Mucosa of descending colon (tissue), 3 donors: ENCODE results near the gene TAMALIN. TPM values are rescaled to one million over a fixed set of nuclear protein-coding genes. Genes with fewer than 3 reads are reported as not detected.

Experiments used
- ATAC-seq: fragments of 200-7000 bp; cut with Tn5 transposase; one replicate; pipeline ENCODE4 v1.9.1; 2020; ENCODE audit warnings: mild to moderate bottlenecking, moderate library complexity
- DNase-seq, 3 donors: peaks; one replicate each; pipeline ENCODE4 v3.0.0-alpha.2; 2020
- H3K36me3 ChIP-seq: fragments of 200-600 bp; one replicate; pipeline ENCODE4 v1.8.0; 2021; ENCODE audit warnings: low read depth, mild to moderate bottlenecking
- H3K4me1 ChIP-seq: fragments of 200-600 bp; one replicate; pipeline ENCODE4 v1.8.0; 2021; ENCODE audit warnings: low read depth, mild to moderate bottlenecking
- H3K4me3 ChIP-seq: fragments of 200-600 bp; one replicate; pipeline ENCODE4 v1.8.0; 2021; ENCODE audit warnings: mild to moderate bottlenecking
- H3K9me3 ChIP-seq: fragments of 200-600 bp; one replicate; pipeline ENCODE4 v1.8.0; 2021; ENCODE audit warnings: mild to moderate bottlenecking
- intact Hi-C, 2 donors: fragments of 100-400 bp; cut with DNase I in 1 of 2; cut with micrococcal nuclease in 1 of 2; formaldehyde crosslinking; loops; one replicate each; pipeline versions ENCODE4 v1.11.0 to v1.11.1; 2022; cut with DNase I, micrococcal nuclease
- total RNA-seq, 3 donors: library from RNA; stranded (reverse); fragmentation: NEBNext Ultra II Directional in 2 of 3; extraction: Animal tissue kit (Norgen Biotek cat#: 25700) in 2 of 3; gene quantifications; one replicate each; pipeline versions ENCODE4 v1.2.1 to v1.2.4, GENCODE V29; 2021 to 2023
- TF ChIP-seq, protein P1 (sequence below): fragments of 200-600 bp; IDR thresholded peaks from one replicate; pipeline ENCODE4 v1.8.0; 2022; ENCODE audit warnings: antibody characterized with exemption, mild to moderate bottlenecking
- donor health status: DM: no; HTN: no; CAD: no; lungs with moderate emphysema.
- donor health status: DM: no; HTN: no; CAD: no.
- donor health status: DM: no; HTN: yes; CAD: no.

The TAMALIN gene
- total RNA-seq, 3 donors from 2014 or later: 9.4 to 19.6 (median 13.8) TPM

GRCh38 chr12:52035190-52035589 is 28.4 kb downstream of the TAMALIN start:
- H3K36me3 ChIP-seq: no peaks in the 10 kb centered on the region
- DNase-seq: no peak
- no peaks in the 10 kb centered on the region for H3K9me3 ChIP-seq
- intact Hi-C loops: no loop called here
- no peak overlapping the region for H3K4me3 ChIP-seq
- peaks cover 23% of the 10 kb centered on the region for H3K4me1 ChIP-seq
- no peak for ATAC-seq
- TF ChIP-seq, protein P1, sequence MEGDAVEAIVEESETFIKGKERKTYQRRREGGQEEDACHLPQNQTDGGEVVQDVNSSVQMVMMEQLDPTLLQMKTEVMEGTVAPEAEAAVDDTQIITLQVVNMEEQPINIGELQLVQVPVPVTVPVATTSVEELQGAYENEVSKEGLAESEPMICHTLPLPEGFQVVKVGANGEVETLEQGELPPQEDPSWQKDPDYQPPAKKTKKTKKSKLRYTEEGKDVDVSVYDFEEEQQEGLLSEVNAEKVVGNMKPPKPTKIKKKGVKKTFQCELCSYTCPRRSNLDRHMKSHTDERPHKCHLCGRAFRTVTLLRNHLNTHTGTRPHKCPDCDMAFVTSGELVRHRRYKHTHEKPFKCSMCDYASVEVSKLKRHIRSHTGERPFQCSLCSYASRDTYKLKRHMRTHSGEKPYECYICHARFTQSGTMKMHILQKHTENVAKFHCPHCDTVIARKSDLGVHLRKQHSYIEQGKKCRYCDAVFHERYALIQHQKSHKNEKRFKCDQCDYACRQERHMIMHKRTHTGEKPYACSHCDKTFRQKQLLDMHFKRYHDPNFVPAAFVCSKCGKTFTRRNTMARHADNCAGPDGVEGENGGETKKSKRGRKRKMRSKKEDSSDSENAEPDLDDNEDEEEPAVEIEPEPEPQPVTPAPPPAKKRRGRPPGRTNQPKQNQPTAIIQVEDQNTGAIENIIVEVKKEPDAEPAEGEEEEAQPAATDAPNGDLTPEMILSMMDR: no peak

DNA sequence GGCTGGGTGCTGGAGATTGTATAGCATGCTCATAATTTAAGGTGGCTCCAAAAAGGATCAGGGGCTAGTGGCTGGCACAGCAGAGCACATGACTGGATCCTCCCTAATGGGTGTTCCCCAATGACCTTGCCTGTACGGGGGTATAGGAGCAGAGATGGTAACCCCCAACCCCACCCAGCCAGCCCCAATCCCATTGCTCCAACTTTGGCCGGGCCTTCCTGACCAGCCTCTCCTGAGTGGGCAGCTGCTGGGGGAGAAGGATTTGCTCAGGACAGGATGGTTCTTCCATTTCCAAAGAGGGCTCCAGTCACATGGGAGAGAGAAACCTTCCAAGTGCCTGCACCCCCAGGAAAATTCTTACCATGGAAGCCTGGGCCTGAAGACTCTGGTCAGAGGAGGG is 29.2 kb downstream of the TAMALIN start:
- DNase-seq (no peak), ATAC-seq (no peak)
- Histone ChIP-seq H3K9me3 (no peaks in the 10 kb centered on the region), H3K4me3 (no peak overlapping the region), H3K36me3 (no peaks in the 10 kb centered on the region), H3K4me1 (peaks cover 23% of the 10 kb centered on the region)
- intact Hi-C loops: no loop called here
- TF ChIP-seq, protein P1: no peak

GRCh38 chr12:52036587-52037171 is 29.9 kb downstream of the TAMALIN start:
- peak; percentile 90 to 93 (median 92) for DNase-seq
- intact Hi-C loops: no loop called here
- no peak overlapping the region for H3K4me3 ChIP-seq
- H3K4me1 ChIP-seq: peaks cover 23% of the 10 kb centered on the region
- TF ChIP-seq, protein P1: no peak
- H3K9me3 ChIP-seq: no peaks in the 10 kb centered on the region
- H3K36me3 ChIP-seq: no peaks in the 10 kb centered on the region
- ATAC-seq: peak; percentile 75

GRCh38 chr12:52037248-52037861 is 30.6 kb downstream of the TAMALIN start:
- H3K9me3 ChIP-seq: no peaks in the 10 kb centered on the region
- TF ChIP-seq, protein P1: no peak
- peaks cover 20% of the 10 kb centered on the region for H3K4me1 ChIP-seq
- peak overlapping the region; percentile 19 for H3K4me3 ChIP-seq
- DNase-seq (peak in 1 of 3 donors; percentile 74), ATAC-seq (no peak)
- intact Hi-C loops: no loop called here
- no peaks in the 10 kb centered on the region for H3K36me3 ChIP-seq

- peaks cover 15% of the 10 kb centered on the region for H3K4me1 ChIP-seq
- no peak overlapping the region for H3K4me3 ChIP-seq
- ATAC-seq: no peak
- TF ChIP-seq, protein P1: no peak
- intact Hi-C loops: no loop called here
- DNase-seq: no peak
- H3K36me3 ChIP-seq: no peaks in the 10 kb centered on the region
- no peaks in the 10 kb centered on the region for H3K9me3 ChIP-seq
Measured at GRCh38 chr12:52038447-52038846, 31.7 kb downstream of the TAMALIN start.
